Keratinocyte (primary cell): ENCODE measurements around the gene IMPDH2. TPM values are rescaled to one million over a fixed set of nuclear protein-coding genes. Genes with fewer than 3 reads are reported as not detected.

Experiments used
- DNase-seq: peaks from one replicate; pipeline ENCODE4 v3.0.0-alpha.2; 2011; ENCODE audit warnings: low read depth, missing footprints, low spot score
- FAIRE-seq: peaks from 2 replicates; lab custom pipeline; 2011; peaks lifted over from hg19 to GRCh38; lab: Jason Lieb, UNC
- H2AFZ ChIP-seq: 2 replicates; pipeline ENCODE4 v1.6.0; 2012; ENCODE audit warnings: low read length, control low read depth, inconsistent platforms; ENCODE audit not compliant: control insufficient read depth
- H3K27ac ChIP-seq: 2 replicates; pipeline ENCODE4 v1.5.1; 2011; ENCODE audit warnings: low read length; ENCODE audit not compliant: control insufficient read depth, insufficient read depth
- H3K27me3 ChIP-seq: 3 replicates; pipeline ENCODE4 v1.6.0; 2011; ENCODE audit warnings: low read length; ENCODE audit not compliant: control insufficient read depth, insufficient read depth; ENCODE audit errors: extremely low read depth
- H3K36me3 ChIP-seq, 2 experiments: 2 replicates in 1 of 2; 3 replicates in 1 of 2; pipeline ENCODE4 v1.5.1; 2011; ENCODE audit warnings: low read length in 2 of 2, mild to moderate bottlenecking in 1 of 2; ENCODE audit not compliant: control insufficient read depth in 2 of 2, insufficient read depth in 2 of 2; ENCODE audit errors: extremely low read depth in 1 of 2
- H3K4me1 ChIP-seq: 3 replicates; pipeline ENCODE4 v1.5.1; 2011; ENCODE audit warnings: low read length; ENCODE audit not compliant: control insufficient read depth, insufficient read depth; ENCODE audit errors: extremely low read depth
- H3K4me2 ChIP-seq: 3 replicates; pipeline ENCODE4 v1.6.0; 2011; ENCODE audit warnings: low read depth, low read length; ENCODE audit not compliant: control insufficient read depth, insufficient read depth; ENCODE audit errors: extremely low read depth
- H3K4me3 ChIP-seq, 3 experiments: fragments of 200-600 bp in 1 of 3; sonication (generic) in 1 of 3; 2 replicates in 2 of 3; 3 replicates in 1 of 3; pipeline ENCODE4 v1.5.1; 2011 to 2016; ENCODE audit warnings: low read length in 3 of 3, mild to moderate bottlenecking in 3 of 3, control low read depth in 2 of 3, inconsistent platforms in 1 of 3, low read depth in 1 of 3, mixed read lengths in 1 of 3, mixed run types in 1 of 3, moderate library complexity in 1 of 3; ENCODE audit not compliant: control insufficient read depth in 2 of 3, insufficient read depth in 2 of 3; ENCODE audit errors: extremely low read depth in 1 of 3
- H3K79me2 ChIP-seq: 2 replicates; pipeline ENCODE4 v1.6.0; 2012; ENCODE audit warnings: low read length; ENCODE audit not compliant: control insufficient read depth, insufficient read depth
- H3K9ac ChIP-seq: 3 replicates; pipeline ENCODE4 v1.6.0; 2011; ENCODE audit warnings: low read length; ENCODE audit not compliant: control insufficient read depth, insufficient read depth; ENCODE audit errors: extremely low read depth
- H3K9me1 ChIP-seq: 3 replicates; pipeline ENCODE4 v1.6.0; 2011; ENCODE audit warnings: low read length; ENCODE audit not compliant: control insufficient read depth, insufficient read depth; ENCODE audit errors: extremely low read depth
- H3K9me3 ChIP-seq: 2 replicates; pipeline ENCODE4 v1.5.1; 2012; ENCODE audit warnings: low read depth, low read length; ENCODE audit not compliant: control insufficient read depth
- H4K20me1 ChIP-seq: 3 replicates; pipeline ENCODE4 v1.6.0; 2011; ENCODE audit warnings: low read length; ENCODE audit not compliant: control insufficient read depth, insufficient read depth; ENCODE audit errors: extremely low read depth
- CTCF ChIP-seq, 3 experiments: IDR thresholded peaks in 1 of 3; conservative IDR thresholded peaks in 1 of 3; optimal IDR thresholded peaks in 1 of 3; 2 replicates in 2 of 3; 3 replicates in 1 of 3; pipeline versions ENCODE3 to v1.5.1; 2011; ENCODE audit warnings: low read length in 3 of 3, mild to moderate bottlenecking in 3 of 3, moderate library complexity in 2 of 3, control low read depth in 1 of 3, inconsistent platforms in 1 of 3; ENCODE audit not compliant: insufficient read depth in 2 of 3; ENCODE audit errors: extremely low read depth in 1 of 3
- EZH2 ChIP-seq: IDR thresholded peaks from one replicate; pipeline ENCODE4 v1.6.1; 2012; ENCODE audit warnings: inconsistent platforms, mild to moderate bottlenecking, low read length, moderate library complexity
- dilution Hi-C: fragments of 300-500 bp; cut with MboI; formaldehyde crosslinking; loops from one replicate; pipeline ENCODE4 v1.7.0; 2020; ENCODE audit warnings: low sequenced_read_pairs; ENCODE audit not compliant: extremely low pct_ligation_motif_present
- polyA plus RNA-seq, 5 experiments: library from polyadenylated mRNA; depleted of rRNA in 3 of 5; stranded (reverse) in 3 of 5; stranded (forward) in 1 of 5; unstranded in 1 of 5; fragments of >200 nt; gene quantifications; 1 replicate in 1 of 5; 2 replicates in 3 of 5; 3 replicates in 1 of 5; pipeline versions ENCODE4 v1.2.1 to v1.2.3, GENCODE V29; 2011 to 2012; ENCODE audit warnings: missing spikeins in 2 of 5, low read depth in 1 of 5, low replicate concordance in 1 of 5

Gene IMPDH2
- polyA plus RNA-seq, 1 donor (not counting 4 experiments of a cell fraction or from before 2014, with no cell fraction given) = 221 TPM

DNA sequence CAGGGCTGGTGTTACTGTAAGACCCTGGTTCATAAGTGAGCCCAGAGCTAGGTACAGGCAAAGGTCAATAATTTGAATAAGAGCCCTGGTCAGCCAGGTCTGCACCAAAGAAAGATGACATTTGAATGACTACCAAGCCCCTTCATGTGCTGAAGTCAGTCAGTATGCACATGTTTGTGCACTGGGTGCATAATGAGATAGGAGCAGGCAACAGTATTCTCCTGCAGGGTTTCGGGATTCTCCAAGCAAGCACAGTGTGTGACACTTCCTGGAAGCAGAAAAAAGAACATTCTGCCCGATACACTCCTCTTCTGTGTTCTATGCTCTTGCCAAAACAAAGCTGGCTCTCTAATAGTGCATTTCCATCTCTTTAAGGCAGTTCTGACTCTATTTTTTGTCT is 5.5 kb upstream of the IMPDH2 start:
- H3K4me2 ChIP-seq = no peak overlapping the region
- DNase-seq = no peak
- dilution Hi-C loops = no loop called here

GRCh38 chr3:49032646-49033304 is 3.6 kb upstream of the IMPDH2 start:
- dilution Hi-C loops = no loop called here
- FAIRE-seq (no peak), DNase-seq (no peak)
- Histone ChIP-seq H3K79me2 (peaks cover 14% of the 10 kb centered on the region), H3K9me3 (no peaks in the 10 kb centered on the region), H3K4me3 (no peak overlapping the region), H3K9me1 (peaks cover 3% of the 10 kb centered on the region), H3K36me3 (peaks cover 26 to 46% of the 10 kb centered on the region in 2 experiments), H3K27me3 (no peaks in the 10 kb centered on the region), H2AFZ (no peak overlapping the region), H3K9ac (no peak overlapping the region), H3K27ac (no peak overlapping the region), H4K20me1 (no peaks in the 10 kb centered on the region), H3K4me2 (no peak overlapping the region), H3K4me1 (peaks cover 11% of the 10 kb centered on the region)
- TF ChIP-seq CTCF (optimal IDR thresholded peaks at IDR 0.05 in 1 of 3, IDR thresholded peaks at IDR 0.05 in 1 of 3, conservative IDR thresholded peaks at IDR 0.05 in 1 of 3; ENCODE audit: extremely low read depth in 1 of 3, insufficient read depth in 2 of 3, low read length in 3 of 3) (no peak), EZH2 (no peak)

More for the DNA sequence above, 5.5 kb upstream of the IMPDH2 start:
- no peak overlapping the region for H3K4me3 ChIP-seq
- no peaks in the 10 kb centered on the region for H3K4me1 ChIP-seq
- H3K27ac ChIP-seq = no peak overlapping the region
- H3K9me1 ChIP-seq = no peaks in the 10 kb centered on the region
- no peak overlapping the region for H2AFZ ChIP-seq
- no peak for FAIRE-seq
- H3K36me3 ChIP-seq = peaks cover 26 to 41% of the 10 kb centered on the region in 2 experiments
- TF ChIP-seq EZH2 (no peak), CTCF (optimal IDR thresholded peaks at IDR 0.05 in 1 of 3, IDR thresholded peaks at IDR 0.05 in 1 of 3, conservative IDR thresholded peaks at IDR 0.05 in 1 of 3; ENCODE audit: extremely low read depth in 1 of 3, insufficient read depth in 2 of 3, low read length in 3 of 3) (no peak)
- H3K9me3 ChIP-seq = no peaks in the 10 kb centered on the region
- H3K79me2 ChIP-seq = no peaks in the 10 kb centered on the region
- no peaks in the 10 kb centered on the region for H3K27me3 ChIP-seq
- no peak overlapping the region for H3K9ac ChIP-seq
- no peaks in the 10 kb centered on the region for H4K20me1 ChIP-seq
